DMS53 (cell line): ENCODE data around the gene SIPA1L2.

Experiments used
- DNase-seq: peaks from one replicate; lab custom pipeline; 2025; lab: John Stamatoyannopoulos, UW

Gene SIPA1L2

GRCh38 chr1:232630047-232630893 is at the start of gene SIPA1L2:
TSS of gene SIPA1L2 (minus strand) at chr1:232630133. CDS start at chr1:232515339, 114,794 bp downstream.
- peak; percentile 95 for DNase-seq

- DNase-seq: peak; percentile 87
Measured at GRCh38 chr1:232678185-232678886, 48.4 kb upstream of the SIPA1L2 start.

- no peak for DNase-seq
Measured at GRCh38 chr1:232676307-232676706, 46.4 kb upstream of the SIPA1L2 start.

GRCh38 chr1:232675898-232676297 is 46.0 kb upstream of the SIPA1L2 start:
- DNase-seq: no peak

- DNase-seq: no peak
Measured at GRCh38 chr1:232675260-232675659, 45.3 kb upstream of the SIPA1L2 start.

- DNase-seq: no peak
Measured at GRCh38 chr1:232673256-232673655, 43.3 kb upstream of the SIPA1L2 start.

- peak; percentile 96 for DNase-seq
Measured at GRCh38 chr1:232669981-232670747, 40.2 kb upstream of the SIPA1L2 start.

GRCh38 chr1:232667778-232668165 is 37.8 kb upstream of the SIPA1L2 start:
- peak; percentile 50 for DNase-seq

GRCh38 chr1:232667094-232667777 is 37.3 kb upstream of the SIPA1L2 start:
- DNase-seq: peak; percentile 50

GRCh38 chr1:232664844-232665777 is 35.2 kb upstream of the SIPA1L2 start:
- DNase-seq: peak; percentile 39

- DNase-seq: no peak
Measured at GRCh38 chr1:232662910-232663309, 33.0 kb upstream of the SIPA1L2 start.

GRCh38 chr1:232658386-232658785 is 28.5 kb upstream of the SIPA1L2 start:
- no peak for DNase-seq

GRCh38 chr1:232657426-232658005 is 27.6 kb upstream of the SIPA1L2 start:
- DNase-seq: no peak

GRCh38 chr1:232655746-232656085 is 25.8 kb upstream of the SIPA1L2 start:
- no peak for DNase-seq

- DNase-seq: peak; percentile 95
Measured at GRCh38 chr1:232655028-232655745, 25.3 kb upstream of the SIPA1L2 start.

- DNase-seq: no peak
Measured at GRCh38 chr1:232653789-232654188, 23.9 kb upstream of the SIPA1L2 start.

GRCh38 chr1:232650845-232651244 is 20.9 kb upstream of the SIPA1L2 start:
- DNase-seq: no peak

- no peak for DNase-seq
Measured at GRCh38 chr1:232650418-232650817, 20.5 kb upstream of the SIPA1L2 start.

- no peak for DNase-seq
Measured at GRCh38 chr1:232648316-232648715, 18.4 kb upstream of the SIPA1L2 start.

GRCh38 chr1:232644209-232644608 is 14.3 kb upstream of the SIPA1L2 start:
- no peak for DNase-seq
